ENCODE measurements around the gene UBE2D2.
A peak's percentile ranks its signal among the peaks of the same experiment; 100 is the strongest.

DNA sequence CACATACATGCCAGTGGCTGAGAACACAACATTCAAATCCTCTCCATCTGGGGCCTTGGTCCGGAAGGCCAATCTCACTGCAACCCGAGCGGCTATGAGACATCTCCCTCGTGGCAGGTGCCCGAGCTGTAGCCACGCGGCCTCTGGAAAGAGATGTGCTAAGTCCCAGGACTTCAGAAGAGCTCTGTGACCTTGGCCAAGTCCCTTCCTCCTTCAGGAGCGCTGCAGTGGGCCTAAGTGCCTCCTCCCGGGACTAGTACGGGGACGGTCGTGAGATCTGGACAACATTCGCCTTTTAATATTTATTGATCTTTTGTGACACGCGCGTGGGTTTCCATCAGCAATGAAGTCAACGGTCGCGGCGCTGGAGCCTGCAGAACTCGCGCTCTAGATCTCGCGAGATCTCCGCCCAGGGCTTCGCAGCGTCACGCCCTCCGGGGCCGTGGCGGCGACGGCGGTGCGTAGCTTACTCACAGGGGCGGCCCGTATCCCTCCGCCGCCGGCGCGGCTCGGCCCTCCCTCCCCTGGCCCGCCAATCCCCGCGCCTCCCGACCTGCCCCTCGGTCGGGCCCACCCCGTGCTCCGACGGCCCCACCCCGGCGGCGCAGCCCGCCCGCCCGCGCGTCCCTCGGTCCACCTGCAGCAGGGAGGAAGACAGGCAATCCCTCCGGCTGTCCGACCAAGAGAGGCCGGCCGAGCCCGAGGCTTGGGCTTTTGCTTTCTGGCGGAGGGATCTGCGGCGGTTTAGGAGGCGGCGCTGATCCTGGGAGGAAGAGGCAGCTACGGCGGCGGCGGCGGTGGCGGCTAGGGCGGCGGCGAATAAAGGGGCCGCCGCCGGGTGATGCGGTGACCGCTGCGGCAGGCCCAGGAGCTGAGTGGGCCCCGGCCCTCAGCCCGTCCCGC, at the start of gene UBE2D2:
- TF ChIP-seq, protein P1, sequence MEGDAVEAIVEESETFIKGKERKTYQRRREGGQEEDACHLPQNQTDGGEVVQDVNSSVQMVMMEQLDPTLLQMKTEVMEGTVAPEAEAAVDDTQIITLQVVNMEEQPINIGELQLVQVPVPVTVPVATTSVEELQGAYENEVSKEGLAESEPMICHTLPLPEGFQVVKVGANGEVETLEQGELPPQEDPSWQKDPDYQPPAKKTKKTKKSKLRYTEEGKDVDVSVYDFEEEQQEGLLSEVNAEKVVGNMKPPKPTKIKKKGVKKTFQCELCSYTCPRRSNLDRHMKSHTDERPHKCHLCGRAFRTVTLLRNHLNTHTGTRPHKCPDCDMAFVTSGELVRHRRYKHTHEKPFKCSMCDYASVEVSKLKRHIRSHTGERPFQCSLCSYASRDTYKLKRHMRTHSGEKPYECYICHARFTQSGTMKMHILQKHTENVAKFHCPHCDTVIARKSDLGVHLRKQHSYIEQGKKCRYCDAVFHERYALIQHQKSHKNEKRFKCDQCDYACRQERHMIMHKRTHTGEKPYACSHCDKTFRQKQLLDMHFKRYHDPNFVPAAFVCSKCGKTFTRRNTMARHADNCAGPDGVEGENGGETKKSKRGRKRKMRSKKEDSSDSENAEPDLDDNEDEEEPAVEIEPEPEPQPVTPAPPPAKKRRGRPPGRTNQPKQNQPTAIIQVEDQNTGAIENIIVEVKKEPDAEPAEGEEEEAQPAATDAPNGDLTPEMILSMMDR (IDR thresholded peaks at IDR 0.05), result no peak
- TF ChIP-seq POLR2A (IDR thresholded peaks at IDR 0.05), result peak; percentile 19

All from testis (tissue), 2 donors.